Adrenal gland (tissue), 12 donors: Measurements from ENCODE around the gene ACER2. TPM values are rescaled to one million over a fixed set of nuclear protein-coding genes. Genes with fewer than 3 reads are reported as not detected.
"Not testable (repeated sequence)": the region's sequence is repeated elsewhere in the genome, so short reads cannot be mapped to it uniquely, and the experiment has no call there.

Experiments
- DNase-seq, 7 donors: peaks; one replicate each; pipeline ENCODE4 v3.0.0-alpha.2; 2019 to 2020
- H3K27ac ChIP-seq, 5 donors: fragments of 200-600 bp; sonication (generic) in 4 of 5; 1 replicate in 3 of 5; 2 replicates in 2 of 5; pipeline versions ENCODE4 v1.5.1 to v1.8.0; 2016 to 2020; ENCODE audit warnings: mild to moderate bottlenecking in 1 of 5
- H3K27me3 ChIP-seq: fragments of 200-600 bp; 2 replicates; pipeline ENCODE4 v1.8.0; 2021
- H3K36me3 ChIP-seq, 2 donors: fragments of 200-600 bp; replicated peaks in 1 of 2; 1 replicate in 1 of 2; 2 replicates in 1 of 2; pipeline versions ENCODE4 v1.5.1 to v1.8.0; 2018 to 2022
- H3K4me1 ChIP-seq, 2 donors: fragments of 200-600 bp; replicated peaks in 1 of 2; 1 replicate in 1 of 2; 2 replicates in 1 of 2; pipeline versions ENCODE4 v1.5.1 to v1.8.0; 2018 to 2021
- H3K4me3 ChIP-seq, 4 donors: fragments of 200-600 bp; sonication (generic) in 3 of 4; one replicate each; pipeline ENCODE4 v1.5.1; 2016 to 2018
- H3K9me3 ChIP-seq, 3 donors: fragments of 200-600 bp; sonication (generic) in 1 of 3; replicated peaks in 1 of 3; 1 replicate in 2 of 3; 2 replicates in 1 of 3; pipeline versions ENCODE4 v1.5.1 to v1.8.0; 2016 to 2021
- CTCF ChIP-seq, 6 experiments: fragments of 450-650 bp in 4 of 6; fragments of 200-600 bp in 2 of 6; sonication (generic) in 1 of 6; IDR thresholded peaks; 1 replicate in 5 of 6; 2 replicates in 1 of 6; pipeline versions ENCODE4 v1.5.1 to v1.8.0; 2016 to 2021; ENCODE audit warnings: antibody characterized with exemption in 6 of 6, mild to moderate bottlenecking in 2 of 6, moderate library complexity in 1 of 6
- POLR2A ChIP-seq, 2 donors: fragments of 450-650 bp; IDR thresholded peaks; one replicate each; pipeline ENCODE4 v1.6.1; 2017; ENCODE audit warnings: antibody characterized with exemption in 2 of 2, mild to moderate bottlenecking in 2 of 2, moderate library complexity in 1 of 2
- WGBS, 4 donors: extraction: QIAGEN DNeasy Blood & Tissue Kit in 2 of 4; methylation state at CpG; one replicate each; pipeline versions ENCODE4 v1.1.5 to v1.1.7; 2013 to 2017; 5-methylcytosine and 5-hydroxymethylcytosine counted together
- intact Hi-C, 2 donors: fragments of 100-400 bp; cut with DNase I; formaldehyde crosslinking; loops; one replicate each; pipeline versions ENCODE4 v1.14.1 to v1.15.0; 2022 to 2023
- polyA plus RNA-seq, 3 donors: library from polyadenylated mRNA; stranded (reverse); fragments of 200-250 nt in 2 of 3; fragments of 350-450 nt in 1 of 3; fragmentation: Illumina TruSeq in 1 of 3; extraction: RNeasy Lipid Tissue Mini Kit (QIAGEN cat#74804) in 1 of 3; gene quantifications; one replicate each; pipeline ENCODE4 v1.2.3, GENCODE V29; 2013 to 2014
- total RNA-seq, 9 donors: library from RNA; depleted of rRNA in 4 of 9; stranded (reverse); fragments of >200 nt in 4 of 9; fragments of 120-200 nt in 1 of 9; fragmentation: NEBNext Ultra II Directional in 1 of 9; extraction: Animal tissue kit (Norgen Biotek cat#: 25700) in 1 of 9; gene quantifications; one replicate each; pipeline versions ENCODE4 v1.1.0 to v1.2.4, GENCODE V29; 2013 to 2023
- donor health status: healthy with polysubstance abuse.
- donor health status: Bipolar disorder and iron deficiency.
- donor health status: DM: yes; HTN: yes; CAD: no.
- donor health status: DM: no; HTN: no; CAD: no.
- donor health status: DM: no; HTN: no; CAD: no.
- donor health status: DM: yes; HTN: yes; CAD: no.

ACER2 gene
- total and polyA plus RNA-seq, 12 donors, result 0.24 to 10.0 (median 5.3) TPM

DNA sequence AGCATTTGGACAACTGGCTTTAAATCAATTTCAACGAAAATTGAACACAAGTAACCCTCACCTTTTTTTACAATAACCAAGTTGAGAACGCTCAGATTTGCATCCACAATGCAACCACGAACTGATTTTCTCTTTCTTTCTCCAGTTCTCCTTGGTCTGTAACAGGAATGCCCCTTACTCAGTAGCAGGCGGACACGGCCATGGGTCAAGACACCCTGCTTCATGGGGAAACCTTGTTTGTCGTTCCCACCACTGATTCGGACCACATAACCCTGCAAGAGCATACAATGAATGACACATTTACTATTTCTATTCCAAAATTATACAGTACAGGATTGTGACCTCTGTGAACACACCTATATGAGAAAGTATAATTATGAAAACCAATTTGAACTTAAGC, 30.2 kb upstream of the ACER2 start:
- H3K36me3 ChIP-seq, result peaks cover 0 to 44% of the 10 kb centered on the region in 2 donors
- no peaks in the 10 kb centered on the region for H3K27me3 ChIP-seq
- intact Hi-C loops, result no loop called here
- H3K4me1 ChIP-seq, result peaks cover 20 to 32% of the 10 kb centered on the region in 2 donors
- peak overlapping the region in 2 of 5 donors; percentile 96 to 97 for H3K27ac ChIP-seq
- H3K4me3 ChIP-seq, result peak overlapping the region in 2 of 4 donors; percentile 57 to 79
- 28 to 44% (median 37%) methylated on average over 7 of the region's 7 CpGs for WGBS, 4 donors
- TF ChIP-seq POLR2A (IDR thresholded peaks at IDR 0.05), result no peak
- TF ChIP-seq CTCF (IDR thresholded peaks at IDR 0.05), result no peak
- H3K9me3 ChIP-seq, result no peaks in the 10 kb centered on the region
- DNase-seq, result no peak

GRCh38 chr9:19379283-19379682, 29.5 kb upstream of the ACER2 start:
- 1 to 6% (median 4%) methylated on average over 12 of the region's 12 CpGs for WGBS, 4 donors
- DNase-seq, result no peak
- peak overlapping the region; percentile 31 to 79 (median 47) for H3K4me3 ChIP-seq
- no peaks in the 10 kb centered on the region for H3K9me3 ChIP-seq
- H3K27ac ChIP-seq, result peak overlapping the region in 4 of 5 donors; percentile 77 to 97 (median 90)
- intact Hi-C loops, result no loop called here
- H3K4me1 ChIP-seq, result peaks cover 20 to 32% of the 10 kb centered on the region in 2 donors
- TF ChIP-seq POLR2A (IDR thresholded peaks at IDR 0.05), result no peak
- no peak for TF ChIP-seq CTCF (IDR thresholded peaks at IDR 0.05)
- peaks cover 0 to 40% of the 10 kb centered on the region in 2 donors for H3K36me3 ChIP-seq
- H3K27me3 ChIP-seq, result no peaks in the 10 kb centered on the region

- peaks cover 20 to 32% of the 10 kb centered on the region in 2 donors for H3K4me1 ChIP-seq
- peak overlapping the region; percentile 31 to 79 (median 47) for H3K4me3 ChIP-seq
- DNase-seq, result peak in 6 of 7 donors; percentile 32 to 68 (median 46)
- H3K27me3 ChIP-seq, result no peaks in the 10 kb centered on the region
- 0 to 1% (median 0%) methylated on average over 6 to 30 of the region's 30 CpGs for WGBS, 4 donors
- intact Hi-C loops, result loop anchor here in 1 of 2 donors (10.0 kb wide), 1 partner anchor 75 kb away; no protein-coding TSS in a partner anchor
- no peaks in the 10 kb centered on the region for H3K9me3 ChIP-seq
- peak overlapping the region; percentile 73 to 97 (median 84) for H3K27ac ChIP-seq
- no peak for TF ChIP-seq POLR2A (IDR thresholded peaks at IDR 0.05)
- TF ChIP-seq CTCF (IDR thresholded peaks at IDR 0.05), result no peak
- peaks cover 0 to 36% of the 10 kb centered on the region in 2 donors for H3K36me3 ChIP-seq
Measured at GRCh38 chr9:19379697-19380046, 29.1 kb upstream of the ACER2 start.

GRCh38 chr9:19380826-19381075, 28.1 kb upstream of the ACER2 start:
- DNase-seq, result no peak
- TF ChIP-seq POLR2A (IDR thresholded peaks at IDR 0.05), result no peak
- H3K36me3 ChIP-seq, result peaks cover 0 to 25% of the 10 kb centered on the region in 2 donors
- 50 to 58% (median 51%) methylated on average over 6 of the region's 6 CpGs for WGBS, 4 donors
- H3K27ac ChIP-seq, result peak overlapping the region in 4 of 5 donors; percentile 77 to 97 (median 90)
- peaks cover 24 to 36% of the 10 kb centered on the region in 2 donors for H3K4me1 ChIP-seq
- H3K27me3 ChIP-seq, result no peaks in the 10 kb centered on the region
- H3K4me3 ChIP-seq, result peak overlapping the region in 3 of 4 donors; percentile 37 to 79 (median 57)
- no peaks in the 10 kb centered on the region for H3K9me3 ChIP-seq
- intact Hi-C loops, result loop anchor here in 1 of 2 donors (10.0 kb wide), 1 partner anchor 74 kb away; no protein-coding TSS in a partner anchor

DNA sequence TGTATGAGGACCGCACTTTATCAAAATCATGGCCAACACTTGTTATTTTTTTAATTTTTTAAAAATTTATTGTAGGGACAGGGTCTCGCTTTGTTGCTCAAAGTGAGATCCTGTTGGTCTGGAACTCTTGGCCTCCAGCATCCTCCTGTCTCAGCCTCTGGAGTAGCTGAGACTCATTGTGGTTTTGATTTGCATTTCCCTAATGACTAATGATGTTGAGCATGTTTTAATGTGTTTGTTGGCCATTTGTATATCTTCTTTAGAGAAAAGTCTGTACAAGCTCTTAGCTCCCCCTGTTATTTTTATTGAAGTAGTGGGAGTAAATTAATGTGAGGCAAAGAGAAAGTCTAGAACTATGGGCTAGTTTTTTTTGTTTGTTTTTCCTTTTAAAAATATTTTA, 27.2 kb upstream of the ACER2 start:
- Histone ChIP-seq H3K27ac (no peak overlapping the region), H3K27me3 (no peaks in the 10 kb centered on the region), H3K4me1 (peaks cover 33 to 45% of the 10 kb centered on the region in 2 donors), H3K9me3 (no peaks in the 10 kb centered on the region), H3K36me3 (peaks cover 0 to 16% of the 10 kb centered on the region in 2 donors), H3K4me3 (no peak overlapping the region)
- intact Hi-C loops, result loop anchor here in 1 of 2 donors (10.0 kb wide), 1 partner anchor 73 kb away; no protein-coding TSS in a partner anchor
- no peak for DNase-seq
- TF ChIP-seq CTCF (IDR thresholded peaks at IDR 0.05) (no peak), POLR2A (IDR thresholded peaks at IDR 0.05) (no peak)
- 88 to 98% (median 95%) methylated on average over 2 of the region's 2 CpGs for WGBS, 4 donors

DNA sequence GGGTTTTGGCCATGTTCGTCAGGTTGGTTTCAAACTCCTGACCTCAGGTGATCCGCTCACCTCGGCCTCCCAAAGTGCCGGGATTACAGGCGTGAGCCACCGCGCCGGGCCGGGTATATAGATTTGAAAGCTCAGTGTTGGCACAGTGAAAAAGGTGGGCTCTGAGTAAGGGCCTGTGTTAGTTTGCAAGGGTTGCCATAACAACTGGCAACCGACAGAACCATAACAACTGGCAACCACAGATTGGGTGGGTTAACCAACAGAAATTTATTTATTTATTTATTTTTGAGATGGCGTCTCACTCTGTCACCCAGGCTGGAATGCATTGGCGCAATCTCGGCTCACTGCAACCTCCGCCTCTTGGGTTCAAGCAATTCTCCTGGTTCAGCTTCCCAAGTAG, 23.6 kb upstream of the ACER2 start:
- WGBS, 4 donors, result 95 to 98% (median 97%) methylated on average over 14 of the region's 14 CpGs
- intact Hi-C loops, result loop anchor here in 1 of 2 donors (10.0 kb wide), 1 partner anchor 70 kb away; no protein-coding TSS in a partner anchor

More for the DNA sequence above, 23.6 kb upstream of the ACER2 start:
- not testable (repeated sequence) for H3K9me3 ChIP-seq, DNase-seq, H3K4me3 ChIP-seq, H3K27ac ChIP-seq, H3K36me3 ChIP-seq, H3K27me3 ChIP-seq
- peaks cover 19 to 30% of the 10 kb centered on the region in 2 donors for H3K4me1 ChIP-seq
